Mesenchymal stem cell (in vitro differentiated cells and primary cell): ENCODE data around the gene SPEG.

Experiments used
- DNase-seq: peaks from one replicate; pipeline ENCODE4 v3.0.0-alpha.2; 2013
- H2AFZ ChIP-seq: one replicate; pipeline ENCODE4 v1.6.1; 2013; ENCODE audit warnings: low read depth, mild to moderate bottlenecking, control low read depth, inconsistent platforms, low read length, moderate library complexity
- H2AK5ac ChIP-seq: 2 replicates; pipeline ENCODE4 v1.6.1; 2013; ENCODE audit warnings: low read length, moderate library complexity, mild to moderate bottlenecking, inconsistent platforms; ENCODE audit not compliant: severe bottlenecking
- H2BK120ac ChIP-seq: one replicate; pipeline ENCODE4 v1.6.1; 2013; ENCODE audit warnings: low read depth, mild to moderate bottlenecking, inconsistent platforms, low read length, moderate library complexity
- H2BK12ac ChIP-seq, 2 experiments: one replicate each; pipeline ENCODE4 v1.6.1; 2013; ENCODE audit warnings: inconsistent platforms in 2 of 2, low read length in 2 of 2, mild to moderate bottlenecking in 2 of 2, moderate library complexity in 2 of 2, control low read depth in 1 of 2
- H2BK15ac ChIP-seq: one replicate; pipeline ENCODE4 v1.6.1; 2013; ENCODE audit warnings: mild to moderate bottlenecking, low read depth, inconsistent platforms; ENCODE audit not compliant: poor library complexity, severe bottlenecking
- H2BK5ac ChIP-seq: 2 replicates; pipeline ENCODE4 v1.6.1; 2013; ENCODE audit warnings: low read depth, mild to moderate bottlenecking, low read length, control low read depth, inconsistent platforms; ENCODE audit not compliant: poor library complexity, severe bottlenecking
- H3K14ac ChIP-seq, 2 experiments: one replicate each; pipeline ENCODE4 v1.6.1; 2013; ENCODE audit warnings: inconsistent platforms in 2 of 2, low read length in 2 of 2, control low read depth in 1 of 2, mild to moderate bottlenecking in 1 of 2, moderate library complexity in 1 of 2
- H3K18ac ChIP-seq, 2 experiments: one replicate each; pipeline ENCODE4 v1.6.1; 2013; ENCODE audit warnings: inconsistent platforms in 2 of 2, low read length in 2 of 2, control low read depth in 1 of 2, low read depth in 1 of 2, mild to moderate bottlenecking in 1 of 2
- H3K23ac ChIP-seq, 2 experiments: one replicate each; pipeline ENCODE4 v1.6.1; 2013; ENCODE audit warnings: inconsistent platforms in 2 of 2, low read length in 2 of 2, mild to moderate bottlenecking in 2 of 2, moderate library complexity in 2 of 2, control low read depth in 1 of 2
- H3K27ac ChIP-seq: 2 replicates; pipeline ENCODE4 v1.5.1; 2013; ENCODE audit warnings: mild to moderate bottlenecking, moderate library complexity, low read length, control low read depth, inconsistent platforms; ENCODE audit not compliant: poor library complexity, severe bottlenecking
- H3K27me3 ChIP-seq, 2 experiments: 2 replicates each; pipeline versions ENCODE4 v1.6.1 to v1.7.0; 2013; ENCODE audit warnings: low read length in 2 of 2, mild to moderate bottlenecking in 2 of 2, moderate library complexity in 2 of 2, control low read depth in 1 of 2, inconsistent platforms in 1 of 2; ENCODE audit not compliant: control insufficient read depth in 1 of 2, insufficient read depth in 1 of 2
- H3K36me3 ChIP-seq, 2 experiments: 2 replicates each; pipeline versions ENCODE4 v1.6.1 to v1.7.0; 2013; ENCODE audit warnings: low read length in 2 of 2, control low read depth in 1 of 2, inconsistent platforms in 1 of 2, low read depth in 1 of 2, mild to moderate bottlenecking in 1 of 2; ENCODE audit not compliant: insufficient read depth in 2 of 2, control insufficient read depth in 1 of 2
- H3K4ac ChIP-seq, 2 experiments: one replicate each; pipeline ENCODE4 v1.6.1; 2013; ENCODE audit warnings: inconsistent platforms in 2 of 2, low read length in 2 of 2, mild to moderate bottlenecking in 2 of 2, moderate library complexity in 2 of 2, control low read depth in 1 of 2, low read depth in 1 of 2
- H3K4me1 ChIP-seq: 2 replicates; pipeline ENCODE4 v1.6.1; 2013; ENCODE audit warnings: low read depth, low read length, control low read depth; ENCODE audit not compliant: control insufficient read depth, insufficient read depth
- H3K4me2 ChIP-seq: 2 replicates; pipeline ENCODE4 v1.6.1; 2013; ENCODE audit warnings: low read length, mild to moderate bottlenecking, inconsistent platforms; ENCODE audit not compliant: poor library complexity, severe bottlenecking
- H3K4me3 ChIP-seq, 2 experiments: 2 replicates each; pipeline versions ENCODE4 v1.5.1 to v1.7.0; 2013; ENCODE audit warnings: low read length in 2 of 2, mild to moderate bottlenecking in 2 of 2, control low read depth in 1 of 2, low read depth in 1 of 2; ENCODE audit not compliant: insufficient read depth in 1 of 2
- H3K79me1 ChIP-seq: replicated peaks from 2 replicates; pipeline ENCODE4 v1.6.1; 2013; ENCODE audit warnings: mild to moderate bottlenecking, control low read depth, low read length, inconsistent platforms; ENCODE audit not compliant: poor library complexity, severe bottlenecking
- H3K9ac ChIP-seq: 2 replicates; pipeline ENCODE4 v1.7.0; 2013; ENCODE audit warnings: mild to moderate bottlenecking, low read length, moderate library complexity
- H3K9me3 ChIP-seq: 2 replicates; pipeline ENCODE4 v1.7.0; 2013; ENCODE audit warnings: mild to moderate bottlenecking, low read length; ENCODE audit not compliant: control insufficient read depth
- H4K8ac ChIP-seq: one replicate; pipeline ENCODE4 v1.6.1; 2013; ENCODE audit warnings: inconsistent platforms, mild to moderate bottlenecking, low read length, moderate library complexity
- H4K91ac ChIP-seq: one replicate; pipeline ENCODE4 v1.6.1; 2013; ENCODE audit warnings: mild to moderate bottlenecking, low read length, inconsistent platforms
- WGBS: methylation state at CpG from one replicate; pipeline ENCODE4 v1.1.7; 2013; ENCODE audit warnings: mixed read lengths; 5-methylcytosine and 5-hydroxymethylcytosine counted together

SPEG gene

DNA sequence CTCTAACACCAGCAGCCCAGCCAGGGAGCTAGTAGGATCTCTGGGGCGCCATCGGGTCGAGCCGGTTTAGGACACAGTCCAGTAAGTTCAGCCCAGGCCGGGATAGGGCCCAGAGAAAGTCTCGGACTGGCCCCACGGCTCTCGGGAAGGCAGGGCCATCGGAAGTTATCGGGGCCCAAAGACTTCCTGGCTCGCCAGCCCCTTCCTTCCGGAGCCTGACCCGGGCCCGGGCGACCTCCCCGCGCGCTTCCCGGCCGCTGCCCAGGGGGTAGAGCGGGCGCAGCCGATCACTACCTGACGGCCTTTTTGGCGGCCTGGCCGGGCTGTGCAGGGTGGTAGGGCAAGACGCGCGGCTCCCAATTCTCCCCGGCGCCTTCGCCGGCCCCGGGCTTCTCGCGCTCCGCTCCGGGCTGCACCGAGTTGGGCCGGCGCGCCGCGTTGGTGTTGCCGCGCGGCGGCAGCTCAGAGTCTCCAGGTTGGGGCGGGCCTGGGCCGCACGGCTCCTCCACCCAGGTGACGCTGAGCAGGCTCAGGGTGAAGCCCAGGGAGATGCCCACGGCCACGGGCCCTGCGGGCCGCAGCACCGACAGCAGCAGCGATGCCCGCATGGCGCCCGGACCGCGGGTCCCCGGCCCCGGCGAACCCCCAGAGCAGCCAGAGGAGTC lies 108.4 kb downstream of the SPEG start:
- Histone ChIP-seq H3K9me3 (no peaks in the 10 kb centered on the region), H2BK120ac (peak overlapping the region; percentile 83), H3K23ac (no peak overlapping the region), H3K4me3 (peak overlapping the region; percentile 84 to 95), H4K91ac (peak overlapping the region; percentile 79), H3K4me2 (peak overlapping the region; percentile 85), H4K8ac (peak overlapping the region; percentile 53), H2AK5ac (no peak overlapping the region), H3K27me3 (peaks cover 0 to 3% of the 10 kb centered on the region in 2 experiments), H3K4ac (no peak overlapping the region), H2BK5ac (no peak overlapping the region), H2BK15ac (peak overlapping the region; percentile 93), H3K36me3 (peaks cover 41 to 44% of the 10 kb centered on the region in 2 experiments), H3K9ac (peak overlapping the region; percentile 94), H3K4me1 (peaks cover 35% of the 10 kb centered on the region), H3K79me1 (peaks cover 26% of the 10 kb centered on the region), H2BK12ac (no peak overlapping the region), H2AFZ (peak overlapping the region; percentile 49), H3K27ac (peak overlapping the region; percentile 63), H3K18ac (peak overlapping the region; percentile 37 to 84), H3K14ac (peak overlapping the region in 1 of 2 experiments; percentile 22)
- under 1% methylated on average over 62 of the region's 66 CpGs for WGBS
- DNase-seq = peak; percentile 57

DNA sequence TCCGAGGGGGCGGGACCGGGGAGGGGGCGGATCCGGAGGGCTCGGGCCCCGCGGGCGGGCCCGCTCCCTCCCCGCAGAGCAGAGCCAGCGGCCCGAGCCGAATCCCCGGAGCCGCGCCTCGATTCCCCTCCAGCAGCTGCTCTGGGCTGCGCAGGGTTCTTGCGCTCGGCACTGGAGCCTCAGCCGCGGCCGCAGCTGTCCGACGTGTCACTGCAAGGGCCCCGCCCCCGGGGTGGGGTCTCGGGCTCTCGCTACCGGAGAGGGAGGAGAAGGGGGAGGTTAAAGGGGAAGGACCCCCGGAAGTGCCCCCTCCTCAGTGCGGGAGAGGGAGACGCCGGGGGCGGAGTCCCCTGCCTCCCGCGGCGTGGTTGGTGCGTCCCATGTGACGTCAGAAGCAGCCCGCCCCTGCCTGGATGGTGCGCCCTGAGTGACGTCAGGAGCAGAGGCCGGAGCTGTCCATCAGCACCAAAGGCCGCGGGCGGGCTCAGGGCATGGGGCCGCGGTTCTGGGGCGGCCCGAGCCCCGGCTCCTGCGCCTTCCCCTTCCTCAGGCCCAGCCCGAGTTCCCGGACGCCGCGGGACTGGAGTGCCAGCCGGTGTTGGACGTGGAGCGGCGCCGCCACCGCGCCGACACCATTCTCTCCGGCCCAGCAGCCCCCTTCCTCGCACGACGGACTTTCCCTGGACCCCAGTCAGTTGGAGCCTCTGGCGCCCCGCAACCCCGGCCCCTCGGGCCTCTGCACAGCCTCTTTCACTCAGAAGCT lies 109.1 kb downstream of the SPEG start, which contains the start of the genes CHPF and TMEM198:
CHPF (minus strand) TSS at position 214 of the 763 bp plus-strand sequence. CDS start 271 bp downstream, outside the sequence.
TMEM198 (plus strand) TSS at position 433 of the 763 bp plus-strand sequence. CDS start 700 bp downstream, outside the sequence.
- Histone ChIP-seq H2AFZ (peak within 1 kb of the TSS; percentile 49), H2BK120ac (peak within 1 kb of the TSS; percentile 83), H3K18ac (peak within 1 kb of the TSS; percentile 37 to 84), H3K79me1 (peaks cover 26% of the 10 kb centered on the region), H4K91ac (peak within 1 kb of the TSS; percentile 79), H2BK15ac (peak within 1 kb of the TSS; percentile 93), H3K27me3 (peaks cover 0 to 3% of the 10 kb centered on the region in 2 experiments), H3K4ac (no peak within 1 kb of the TSS), H3K9me3 (no peaks in the 10 kb centered on the region), H2AK5ac (no peak within 1 kb of the TSS), H2BK5ac (no peak within 1 kb of the TSS), H3K4me3 (peak within 1 kb of the TSS; percentile 84 to 95), H2BK12ac (no peak within 1 kb of the TSS), H4K8ac (peak within 1 kb of the TSS; percentile 53), H3K14ac (peak within 1 kb of the TSS in 1 of 2 experiments; percentile 22), H3K27ac (peak within 1 kb of the TSS; percentile 63), H3K4me1 (peaks cover 28% of the 10 kb centered on the region), H3K9ac (peak within 1 kb of the TSS; percentile 94), H3K23ac (peak within 1 kb of the TSS in 1 of 2 experiments; percentile 49), H3K4me2 (peak within 1 kb of the TSS; percentile 93), H3K36me3 (peaks cover 39 to 45% of the 10 kb centered on the region in 2 experiments)
- peak; percentile 98 for DNase-seq
- WGBS = under 1% methylated on average over 72 of the region's 75 CpGs

DNA sequence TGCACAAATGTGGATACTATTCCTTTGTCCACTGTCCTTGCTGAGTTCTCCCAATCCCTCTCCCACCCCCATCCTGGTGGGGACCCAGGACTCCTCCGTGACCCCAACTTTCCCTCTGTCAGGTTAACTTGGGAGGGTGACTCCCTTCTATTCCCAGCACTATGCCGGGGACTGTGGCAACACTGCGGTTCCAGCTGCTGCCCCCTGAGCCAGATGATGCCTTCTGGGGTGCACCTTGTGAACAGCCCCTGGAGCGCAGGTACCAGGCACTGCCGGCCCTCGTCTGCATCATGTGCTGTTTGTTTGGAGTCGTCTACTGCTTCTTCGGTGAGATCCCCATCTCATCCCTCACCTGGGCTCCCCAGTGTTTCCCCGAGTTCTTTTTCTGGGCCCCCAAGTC lies 109.9 kb downstream of the SPEG start:
- no peak overlapping the region for H2BK5ac ChIP-seq
- H2AFZ ChIP-seq = no peak overlapping the region
- peak overlapping the region; percentile 94 for H3K9ac ChIP-seq
- H2BK15ac ChIP-seq = no peak overlapping the region
- no peak overlapping the region for H2AK5ac ChIP-seq
- peaks cover 0 to 3% of the 10 kb centered on the region in 2 experiments for H3K27me3 ChIP-seq
- no peak overlapping the region for H4K91ac ChIP-seq
- H3K79me1 ChIP-seq = peaks cover 18% of the 10 kb centered on the region
- H3K27ac ChIP-seq = no peak overlapping the region
- H3K4me2 ChIP-seq = peak overlapping the region; percentile 93
- WGBS = 69% methylated on average over 9 of the region's 9 CpGs
- H3K9me3 ChIP-seq = no peaks in the 10 kb centered on the region
- DNase-seq = no peak
- H2BK12ac ChIP-seq = no peak overlapping the region
- no peak overlapping the region for H4K8ac ChIP-seq
- H3K23ac ChIP-seq = peak overlapping the region in 1 of 2 experiments; percentile 49
- peaks cover 31 to 37% of the 10 kb centered on the region in 2 experiments for H3K36me3 ChIP-seq
- no peak overlapping the region for H3K18ac ChIP-seq
- H2BK120ac ChIP-seq = no peak overlapping the region
- H3K14ac ChIP-seq = no peak overlapping the region
- H3K4me3 ChIP-seq = peak overlapping the region in 1 of 2 experiments; percentile 95
- H3K4ac ChIP-seq = no peak overlapping the region
- H3K4me1 ChIP-seq = peaks cover 21% of the 10 kb centered on the region
